ENCODE results near the gene TRIM43.
"Not testable (repeated sequence)": the region's sequence is repeated elsewhere in the genome, so short reads cannot be mapped to it uniquely, and the experiment has no call there.

TRIM43 gene

GRCh38 chr2:95608356-95608755 lies 16.6 kb downstream of the TRIM43 start:
- H3K4me1 Mint-ChIP-seq; ATAC-seq (replicated peaks); H3K9me3 Mint-ChIP-seq; DNase-seq; H3K4me3 Mint-ChIP-seq; H3K27me3 Mint-ChIP-seq; H3K36me3 Mint-ChIP-seq; H3K27ac Mint-ChIP-seq: not testable (repeated sequence)

- H3K27me3 Mint-ChIP-seq; H3K4me1 Mint-ChIP-seq; H3K9me3 Mint-ChIP-seq; H3K27ac Mint-ChIP-seq; H3K36me3 Mint-ChIP-seq; H3K4me3 Mint-ChIP-seq; DNase-seq; ATAC-seq (replicated peaks): not testable (repeated sequence)
Observed at GRCh38 chr2:95609764-95610163, 18.0 kb downstream of the TRIM43 start.

GRCh38 chr2:95613048-95613447 lies 21.2 kb downstream of the TRIM43 start:
- DNase-seq; H3K27me3 Mint-ChIP-seq; H3K9me3 Mint-ChIP-seq; H3K4me3 Mint-ChIP-seq; ATAC-seq (replicated peaks); H3K27ac Mint-ChIP-seq; H3K36me3 Mint-ChIP-seq; H3K4me1 Mint-ChIP-seq: not testable (repeated sequence)

GRCh38 chr2:95622728-95623127 lies 30.9 kb downstream of the TRIM43 start:
- H3K27ac Mint-ChIP-seq; H3K36me3 Mint-ChIP-seq; ATAC-seq (replicated peaks); H3K4me3 Mint-ChIP-seq; H3K27me3 Mint-ChIP-seq; DNase-seq; H3K9me3 Mint-ChIP-seq; H3K4me1 Mint-ChIP-seq: not testable (repeated sequence)

GRCh38 chr2:95630987-95631386 lies 39.2 kb downstream of the TRIM43 start:
- H3K4me1 Mint-ChIP-seq; ATAC-seq (replicated peaks); H3K36me3 Mint-ChIP-seq; H3K4me3 Mint-ChIP-seq; DNase-seq; H3K9me3 Mint-ChIP-seq; H3K27me3 Mint-ChIP-seq; H3K27ac Mint-ChIP-seq: not testable (repeated sequence)

GRCh38 chr2:95633626-95634259 lies 41.9 kb downstream of the TRIM43 start:
- not testable (repeated sequence) for DNase-seq; H3K9me3 Mint-ChIP-seq; H3K4me1 Mint-ChIP-seq; ATAC-seq (replicated peaks); H3K4me3 Mint-ChIP-seq; H3K27me3 Mint-ChIP-seq; H3K36me3 Mint-ChIP-seq; H3K27ac Mint-ChIP-seq

- H3K27ac Mint-ChIP-seq, result not testable (repeated sequence)
Observed at GRCh38 chr2:95640515-95641288, 48.9 kb downstream of the TRIM43 start.

GRCh38 chr2:95641289-95641575 lies 49.4 kb downstream of the TRIM43 start:
- not testable (repeated sequence) for DNase-seq; H3K4me3 Mint-ChIP-seq; ATAC-seq (replicated peaks); H3K27me3 Mint-ChIP-seq; H3K27ac Mint-ChIP-seq; H3K4me1 Mint-ChIP-seq; H3K36me3 Mint-ChIP-seq; H3K9me3 Mint-ChIP-seq

More at GRCh38 chr2:95640515-95641288, 48.9 kb downstream of the TRIM43 start:
- H3K27me3 Mint-ChIP-seq; H3K4me3 Mint-ChIP-seq; ATAC-seq (replicated peaks); H3K4me1 Mint-ChIP-seq; DNase-seq; H3K36me3 Mint-ChIP-seq; H3K9me3 Mint-ChIP-seq: not testable (repeated sequence)

GRCh38 chr2:95641787-95642186 lies 50.0 kb downstream of the TRIM43 start:
- H3K9me3 Mint-ChIP-seq; H3K36me3 Mint-ChIP-seq; H3K4me1 Mint-ChIP-seq; DNase-seq; H3K27ac Mint-ChIP-seq; ATAC-seq (replicated peaks); H3K4me3 Mint-ChIP-seq; H3K27me3 Mint-ChIP-seq: not testable (repeated sequence)

GRCh38 chr2:95642360-95642759 lies 50.6 kb downstream of the TRIM43 start:
- H3K36me3 Mint-ChIP-seq; H3K27ac Mint-ChIP-seq; H3K27me3 Mint-ChIP-seq; H3K9me3 Mint-ChIP-seq; DNase-seq; H3K4me3 Mint-ChIP-seq; H3K4me1 Mint-ChIP-seq; ATAC-seq (replicated peaks): not testable (repeated sequence)

GRCh38 chr2:95642951-95643350 lies 51.1 kb downstream of the TRIM43 start:
- DNase-seq; H3K4me1 Mint-ChIP-seq; H3K4me3 Mint-ChIP-seq; H3K36me3 Mint-ChIP-seq; H3K27me3 Mint-ChIP-seq; H3K9me3 Mint-ChIP-seq; ATAC-seq (replicated peaks); H3K27ac Mint-ChIP-seq: not testable (repeated sequence)

- not testable (repeated sequence) for H3K27ac Mint-ChIP-seq; H3K9me3 Mint-ChIP-seq; H3K4me3 Mint-ChIP-seq; DNase-seq; H3K36me3 Mint-ChIP-seq; ATAC-seq (replicated peaks); H3K4me1 Mint-ChIP-seq
- H3K27me3 Mint-ChIP-seq, result peaks cover 0 to 12% of the 10 kb centered on the region in 2 donors
Observed at GRCh38 chr2:95645312-95645711, 53.5 kb downstream of the TRIM43 start.

GRCh38 chr2:95646274-95646994 lies 54.6 kb downstream of the TRIM43 start:
- H3K36me3 Mint-ChIP-seq; H3K27ac Mint-ChIP-seq; ATAC-seq (replicated peaks); H3K4me1 Mint-ChIP-seq; H3K4me3 Mint-ChIP-seq; H3K9me3 Mint-ChIP-seq; DNase-seq: not testable (repeated sequence)
- H3K27me3 Mint-ChIP-seq, result peaks cover 0 to 12% of the 10 kb centered on the region in 2 donors

- H3K4me3 Mint-ChIP-seq; H3K36me3 Mint-ChIP-seq; DNase-seq; H3K9me3 Mint-ChIP-seq; ATAC-seq (replicated peaks); H3K27ac Mint-ChIP-seq; H3K4me1 Mint-ChIP-seq: not testable (repeated sequence)
- H3K27me3 Mint-ChIP-seq, result peaks cover 7 to 12% of the 10 kb centered on the region in 2 donors
Observed at GRCh38 chr2:95648894-95649544, 57.2 kb downstream of the TRIM43 start.

Data from stimulated activated naive B cell treated with anti-CD40 and anti-IgM and Interleukin-4, amounts not matched to agents 10 μg/mL and 1 μg/mL and 100 μg/mL, for 72 hours (primary cell).